SK-N-SH (cell line): ENCODE measurements around the gene SNHG17.
"Not testable (repeated sequence)": the region's sequence is repeated elsewhere in the genome, so short reads cannot be mapped to it uniquely, and the experiment has no call there.

ENCODE experiments used
- CTCF ChIP-seq: fragments of 200-600 bp; sonication (generic); IDR thresholded peaks from 2 replicates; pipeline ENCODE4 v1.6.1; 2017; ENCODE audit warnings: antibody characterized with exemption, mild to moderate bottlenecking, moderate library complexity
- POLR2AphosphoS5 ChIP-seq: IDR thresholded peaks from 2 replicates; pipeline ENCODE4 v1.6.1; 2012; ENCODE audit warnings: low read depth, low read length
- RFX5 ChIP-seq: IDR thresholded peaks from 2 replicates; pipeline ENCODE4 v1.6.1; 2012; ENCODE audit warnings: mild to moderate bottlenecking, improper control_type of control experiment, low read length

GRCh38 chr20:38395751-38396395, 39.3 kb downstream of the SNHG17 start:
- TF ChIP-seq CTCF, RFX5, POLR2AphosphoS5: not testable (repeated sequence)
